PFSK-1 (cell line): Measurements from ENCODE around the gene VPS13D.

ENCODE experiments used
- FOXP2 ChIP-seq: optimal IDR thresholded peaks from 2 replicates; pipeline ENCODE3; 2011; ENCODE audit warnings: borderline replicate concordance, control low read depth, inconsistent platforms; ENCODE audit not compliant: insufficient read depth; ENCODE audit errors: extremely low read length, extremely low read depth
- POLR2AphosphoS5 ChIP-seq: IDR thresholded peaks from 2 replicates; pipeline ENCODE4 v1.6.1; 2012; ENCODE audit warnings: low read depth, mild to moderate bottlenecking, control low read depth, low read length, moderate library complexity
- SIN3A ChIP-seq: IDR thresholded peaks from 2 replicates; pipeline ENCODE4 v1.6.1; 2012; ENCODE audit warnings: mild to moderate bottlenecking, low read length, moderate library complexity, borderline replicate concordance; ENCODE audit not compliant: insufficient read depth
- TAF1 ChIP-seq: IDR thresholded peaks from 2 replicates; pipeline ENCODE4 v1.6.1; 2012; ENCODE audit warnings: low read length, control low read depth, borderline replicate concordance; ENCODE audit not compliant: insufficient read depth
- TF ChIP-seq, protein P1 (sequence below), 2 experiments: IDR thresholded peaks; 2 replicates each; pipeline versions ENCODE4 v1.6.1 to v1.8.0; 2011 to 2012; ENCODE audit warnings: low read depth in 2 of 2, low read length in 2 of 2, control low read depth in 1 of 2, inconsistent platforms in 1 of 2, mild to moderate bottlenecking in 1 of 2, moderate library complexity in 1 of 2; ENCODE audit not compliant: insufficient read depth in 1 of 2

Gene VPS13D

DNA sequence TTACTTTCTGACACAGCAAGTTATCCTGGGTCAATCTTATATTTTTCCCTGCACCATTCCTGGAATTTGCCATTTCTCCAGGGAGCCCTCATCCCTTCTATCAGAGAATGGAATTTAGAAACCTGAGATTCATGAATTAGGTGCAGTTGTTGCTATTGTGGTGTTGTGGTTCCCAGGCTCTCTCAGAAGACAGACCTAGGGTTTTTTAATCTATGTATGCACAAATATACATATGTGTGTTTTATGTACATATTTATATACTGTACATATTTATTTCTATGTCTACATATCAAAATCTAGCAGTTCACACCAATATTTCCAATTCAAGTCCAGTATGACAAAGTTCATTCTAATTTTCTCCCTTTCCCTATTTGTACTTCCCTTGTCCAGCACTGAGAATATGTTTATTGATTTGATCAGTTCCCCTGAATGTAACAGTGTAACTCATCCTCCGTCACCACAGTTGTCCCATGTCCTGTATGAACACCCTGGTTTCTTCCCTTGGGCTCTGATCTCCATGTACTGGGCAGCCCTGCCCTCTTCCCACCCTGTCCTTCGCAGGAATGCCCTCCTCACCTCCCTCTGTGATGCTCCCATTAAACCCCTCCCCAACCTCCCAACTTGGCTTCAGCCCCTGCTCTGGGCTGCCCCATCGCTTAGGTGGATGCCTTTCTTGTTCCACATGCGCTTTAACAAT lies 145.5 kb downstream of the VPS13D start:
- TF ChIP-seq FOXP2 (no peak), POLR2AphosphoS5 (no peak), TAF1 (no peak), SIN3A (no peak)
- TF ChIP-seq, protein P1, sequence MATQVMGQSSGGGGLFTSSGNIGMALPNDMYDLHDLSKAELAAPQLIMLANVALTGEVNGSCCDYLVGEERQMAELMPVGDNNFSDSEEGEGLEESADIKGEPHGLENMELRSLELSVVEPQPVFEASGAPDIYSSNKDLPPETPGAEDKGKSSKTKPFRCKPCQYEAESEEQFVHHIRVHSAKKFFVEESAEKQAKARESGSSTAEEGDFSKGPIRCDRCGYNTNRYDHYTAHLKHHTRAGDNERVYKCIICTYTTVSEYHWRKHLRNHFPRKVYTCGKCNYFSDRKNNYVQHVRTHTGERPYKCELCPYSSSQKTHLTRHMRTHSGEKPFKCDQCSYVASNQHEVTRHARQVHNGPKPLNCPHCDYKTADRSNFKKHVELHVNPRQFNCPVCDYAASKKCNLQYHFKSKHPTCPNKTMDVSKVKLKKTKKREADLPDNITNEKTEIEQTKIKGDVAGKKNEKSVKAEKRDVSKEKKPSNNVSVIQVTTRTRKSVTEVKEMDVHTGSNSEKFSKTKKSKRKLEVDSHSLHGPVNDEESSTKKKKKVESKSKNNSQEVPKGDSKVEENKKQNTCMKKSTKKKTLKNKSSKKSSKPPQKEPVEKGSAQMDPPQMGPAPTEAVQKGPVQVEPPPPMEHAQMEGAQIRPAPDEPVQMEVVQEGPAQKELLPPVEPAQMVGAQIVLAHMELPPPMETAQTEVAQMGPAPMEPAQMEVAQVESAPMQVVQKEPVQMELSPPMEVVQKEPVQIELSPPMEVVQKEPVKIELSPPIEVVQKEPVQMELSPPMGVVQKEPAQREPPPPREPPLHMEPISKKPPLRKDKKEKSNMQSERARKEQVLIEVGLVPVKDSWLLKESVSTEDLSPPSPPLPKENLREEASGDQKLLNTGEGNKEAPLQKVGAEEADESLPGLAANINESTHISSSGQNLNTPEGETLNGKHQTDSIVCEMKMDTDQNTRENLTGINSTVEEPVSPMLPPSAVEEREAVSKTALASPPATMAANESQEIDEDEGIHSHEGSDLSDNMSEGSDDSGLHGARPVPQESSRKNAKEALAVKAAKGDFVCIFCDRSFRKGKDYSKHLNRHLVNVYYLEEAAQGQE (IDR thresholded peaks at IDR 0.05; ENCODE audit: insufficient read depth in 1 of 2, low read depth in 2 of 2, low read length in 2 of 2), result no peak

DNA sequence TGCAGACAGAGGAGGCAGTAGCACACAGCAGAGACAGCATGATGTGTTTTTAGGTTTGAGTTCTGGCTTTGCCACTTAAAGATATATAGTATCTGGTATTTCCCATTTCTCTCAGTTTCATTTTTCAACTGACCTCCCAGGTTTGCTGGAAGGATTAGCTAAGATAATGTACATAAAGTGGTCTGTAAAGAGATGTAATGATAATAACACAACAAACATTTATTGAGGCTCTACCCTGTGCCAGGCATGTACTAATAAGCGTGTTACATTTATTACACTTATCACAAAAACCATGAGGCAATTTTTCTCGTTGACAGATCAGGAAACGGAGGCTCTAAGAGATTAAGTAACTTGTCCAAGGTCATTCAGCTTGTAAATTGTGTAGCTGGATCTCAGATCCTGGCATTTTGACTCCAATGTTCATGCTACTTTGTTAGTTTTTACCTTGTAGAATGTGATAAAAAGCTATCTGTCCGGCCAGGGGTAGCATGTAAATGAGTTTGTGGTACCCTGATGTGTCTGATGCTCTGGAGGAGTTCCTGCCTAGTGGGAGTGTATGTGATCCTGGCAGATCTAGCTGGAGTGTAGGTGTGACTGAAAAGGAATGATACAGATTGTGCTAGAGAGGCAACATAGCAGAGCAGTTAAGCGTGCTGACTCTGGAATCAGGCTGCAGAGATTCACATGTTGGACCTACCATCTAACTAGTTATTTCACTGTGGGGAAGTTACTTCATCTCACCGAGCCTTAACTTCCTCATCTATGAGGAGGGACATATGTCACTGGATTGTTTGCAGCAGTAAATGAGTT lies 146.6 kb downstream of the VPS13D start:
- TF ChIP-seq, protein P1 (IDR thresholded peaks at IDR 0.05; ENCODE audit: insufficient read depth in 1 of 2, low read depth in 2 of 2, low read length in 2 of 2), result no peak
- TF ChIP-seq POLR2AphosphoS5 (no peak), SIN3A (no peak), FOXP2 (no peak), TAF1 (no peak)

DNA sequence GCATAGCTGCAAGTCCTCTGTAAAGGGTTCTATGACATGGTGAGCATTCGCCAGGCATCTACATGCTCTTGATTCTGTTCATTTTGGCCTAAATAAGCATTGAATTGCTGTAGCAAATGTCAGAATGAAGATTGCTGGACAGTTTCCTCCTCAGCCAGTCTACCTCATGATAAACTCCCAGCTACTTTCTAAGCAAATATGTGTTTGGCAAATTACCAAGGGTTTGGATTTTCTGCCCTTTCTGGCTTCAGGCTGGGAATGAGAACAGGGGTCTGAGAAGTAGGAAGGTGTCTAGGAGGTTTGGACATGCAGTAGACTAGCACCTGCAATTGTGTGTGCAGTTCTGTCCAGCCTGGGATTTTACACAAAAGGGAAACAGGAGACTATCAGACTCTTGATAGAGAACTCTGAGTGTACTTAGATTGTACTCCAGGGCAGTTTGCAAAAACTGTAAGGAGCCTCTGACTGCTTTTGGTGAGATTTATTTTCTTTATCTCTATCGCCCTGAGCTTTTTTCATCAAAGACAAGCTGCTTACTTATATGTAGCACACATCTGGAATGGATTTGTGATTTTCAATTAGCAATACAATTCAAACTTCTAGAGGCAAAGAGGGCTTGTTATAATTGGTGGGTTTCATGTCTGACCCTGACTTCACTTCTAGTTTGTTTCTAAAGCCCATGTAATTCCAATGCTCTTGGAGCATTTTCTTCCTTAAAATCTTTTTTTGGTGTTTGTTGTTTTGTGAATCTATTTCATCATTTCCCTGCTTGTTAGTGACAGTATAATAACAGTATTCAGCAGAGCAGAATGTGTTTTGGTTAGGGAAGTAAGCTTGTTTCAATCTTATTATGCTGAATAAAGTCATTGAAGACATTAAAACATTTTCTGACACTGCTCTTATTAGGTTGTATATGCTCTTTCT lies 150.8 kb downstream of the VPS13D start:
- TF ChIP-seq TAF1 (no peak), POLR2AphosphoS5 (no peak), SIN3A (no peak)
- TF ChIP-seq, protein P1 (IDR thresholded peaks at IDR 0.05; ENCODE audit: insufficient read depth in 1 of 2, low read depth in 2 of 2, low read length in 2 of 2), result no peak

- TF ChIP-seq SIN3A (no peak), TAF1 (no peak), POLR2AphosphoS5 (no peak), FOXP2 (no peak)
- TF ChIP-seq, protein P1 (IDR thresholded peaks at IDR 0.05; ENCODE audit: insufficient read depth in 1 of 2, low read depth in 2 of 2, low read length in 2 of 2), result no peak
Measured at GRCh38 chr1:12383001-12383400, 153.2 kb downstream of the VPS13D start.
